Measurements from ENCODE around the gene WWOX.

- TF ChIP-seq CTCF (conservative IDR thresholded peaks at IDR 0.05), result no peak
- no peak for TF ChIP-seq EZH2 (IDR thresholded peaks at IDR 0.05; ENCODE audit: low read depth)
These were observed 982.0 kb downstream of the WWOX start for GRCh38 chr16:79081297-79082066.

Data from PC-9 (cell line).